Measurements from ENCODE around the gene TCF19. TPM values are rescaled to one million over a fixed set of nuclear protein-coding genes. Genes with fewer than 3 reads are reported as not detected.
"Not testable (repeated sequence)": the region's sequence is repeated elsewhere in the genome, so short reads cannot be mapped to it uniquely, and the experiment has no call there.

The TCF19 gene
- total and polyA plus RNA-seq, 12 donors = 1.6 to 7.3 (median 2.7) TPM

DNA sequence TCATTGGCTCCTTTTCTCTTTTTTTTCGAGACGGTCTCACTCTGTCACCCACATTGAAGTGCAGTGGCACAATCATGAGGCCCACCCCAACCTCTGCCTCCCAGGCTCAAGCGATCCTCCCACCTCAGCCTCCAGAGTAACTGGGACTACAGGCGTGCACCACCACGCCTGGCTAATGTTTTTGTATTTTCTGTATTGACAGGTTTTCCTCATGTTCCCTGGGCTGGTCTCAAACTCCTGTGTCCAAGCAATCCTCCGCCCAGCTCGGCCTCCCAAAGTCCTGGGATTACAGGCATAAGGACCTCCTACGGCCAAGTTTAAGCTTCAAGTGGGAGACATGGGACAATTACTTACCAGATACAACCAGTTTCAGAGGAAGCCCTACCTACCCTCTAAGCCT lies 21.5 kb downstream of the TCF19 start:
- H3K4me3 ChIP-seq = peak overlapping the region in 8 of 10 donors; percentile 27 to 59 (median 44)
- 94 to 97% methylated on average over 8 of the region's 8 CpGs for WGBS, 2 donors
- DNase-seq (no peak), ATAC-seq (no peak)
- TF ChIP-seq, protein P1, sequence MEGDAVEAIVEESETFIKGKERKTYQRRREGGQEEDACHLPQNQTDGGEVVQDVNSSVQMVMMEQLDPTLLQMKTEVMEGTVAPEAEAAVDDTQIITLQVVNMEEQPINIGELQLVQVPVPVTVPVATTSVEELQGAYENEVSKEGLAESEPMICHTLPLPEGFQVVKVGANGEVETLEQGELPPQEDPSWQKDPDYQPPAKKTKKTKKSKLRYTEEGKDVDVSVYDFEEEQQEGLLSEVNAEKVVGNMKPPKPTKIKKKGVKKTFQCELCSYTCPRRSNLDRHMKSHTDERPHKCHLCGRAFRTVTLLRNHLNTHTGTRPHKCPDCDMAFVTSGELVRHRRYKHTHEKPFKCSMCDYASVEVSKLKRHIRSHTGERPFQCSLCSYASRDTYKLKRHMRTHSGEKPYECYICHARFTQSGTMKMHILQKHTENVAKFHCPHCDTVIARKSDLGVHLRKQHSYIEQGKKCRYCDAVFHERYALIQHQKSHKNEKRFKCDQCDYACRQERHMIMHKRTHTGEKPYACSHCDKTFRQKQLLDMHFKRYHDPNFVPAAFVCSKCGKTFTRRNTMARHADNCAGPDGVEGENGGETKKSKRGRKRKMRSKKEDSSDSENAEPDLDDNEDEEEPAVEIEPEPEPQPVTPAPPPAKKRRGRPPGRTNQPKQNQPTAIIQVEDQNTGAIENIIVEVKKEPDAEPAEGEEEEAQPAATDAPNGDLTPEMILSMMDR (IDR thresholded peaks at IDR 0.05) = no peak
- no peaks in the 10 kb centered on the region for H3K27me3 ChIP-seq
- intact Hi-C loops (cut with DNase I) = loop anchor here in 1 of 10 donors (5.0 kb wide), 1 partner anchor 38 kb away; no protein-coding TSS in a partner anchor
- peaks cover 0 to 13% (median 0%) of the 10 kb centered on the region in 9 donors for H3K36me3 ChIP-seq
- peak overlapping the region in 6 of 10 donors; percentile 6 to 71 (median 50) for H3K27ac ChIP-seq
- no peaks in the 10 kb centered on the region for H3K9me3 ChIP-seq
- H3K4me1 ChIP-seq = peaks cover 0 to 51% (median 7%) of the 10 kb centered on the region in 9 donors

DNA sequence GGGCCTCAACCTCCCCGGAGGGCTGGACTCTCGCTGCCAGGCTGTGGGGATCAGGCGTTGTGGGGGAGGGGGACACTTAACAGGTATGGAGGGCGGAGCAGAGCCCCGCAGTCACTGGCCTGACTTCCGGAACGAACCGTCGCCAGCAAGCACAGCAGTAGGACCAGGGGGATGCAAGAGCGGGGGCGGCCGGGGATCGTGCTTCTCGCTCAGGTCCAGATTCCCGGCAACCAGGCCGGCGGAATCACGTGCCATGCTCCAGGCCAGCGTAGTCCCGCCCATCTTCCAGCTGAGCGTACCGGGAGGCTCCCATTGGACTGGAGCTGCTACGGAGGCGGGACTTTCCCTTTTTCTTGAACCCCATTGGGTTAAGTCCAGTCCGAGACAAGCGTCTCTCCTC lies 22.1 kb downstream of the TCF19 start:
- intact Hi-C loops (cut with DNase I) = no loop called here
- WGBS, 2 donors = 51 to 55% methylated on average over 26 of the region's 26 CpGs
- Histone ChIP-seq H3K36me3 (peaks cover 0 to 13% (median 0%) of the 10 kb centered on the region in 9 donors), H3K27ac (peak overlapping the region in 6 of 10 donors; percentile 6 to 71 (median 50)), H3K27me3 (no peaks in the 10 kb centered on the region), H3K4me1 (peaks cover 0 to 53% (median 7%) of the 10 kb centered on the region in 9 donors), H3K4me3 (peak overlapping the region in 9 of 10 donors; percentile 18 to 59 (median 42)), H3K9me3 (no peaks in the 10 kb centered on the region)
- DNase-seq (peak; percentile 80 to 91), ATAC-seq (peak; percentile 91 to 99 (median 98))
- TF ChIP-seq, protein P1 (IDR thresholded peaks at IDR 0.05) = no peak

DNA sequence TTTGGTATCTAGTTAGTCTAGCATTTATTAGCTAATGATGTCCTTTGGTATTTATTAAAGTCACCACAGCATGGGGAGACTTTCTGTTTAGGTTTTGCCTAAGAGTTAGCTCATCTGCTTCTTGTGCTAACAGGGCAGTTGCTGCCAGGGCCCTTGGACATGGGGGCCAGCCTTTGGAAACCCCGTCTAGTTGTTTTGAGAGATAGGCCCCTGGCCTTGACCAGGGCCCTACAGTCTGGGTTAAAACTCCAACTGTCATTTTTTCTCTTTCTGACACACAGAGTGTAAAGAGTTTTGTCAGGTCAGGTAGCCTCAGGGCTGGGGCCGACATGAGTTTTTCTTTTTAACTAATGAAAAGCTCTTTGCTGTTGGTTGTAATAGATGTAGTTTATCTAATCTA lies 24.9 kb downstream of the TCF19 start:
- H3K27me3 ChIP-seq; H3K9me3 ChIP-seq; H3K4me3 ChIP-seq; ATAC-seq; intact Hi-C loops (cut with DNase I); DNase-seq; H3K36me3 ChIP-seq; H3K27ac ChIP-seq: not testable (repeated sequence)
- peaks cover 0 to 51% (median 8%) of the 10 kb centered on the region in 9 donors for H3K4me1 ChIP-seq
- WGBS, 2 donors = 78 to 92% methylated on average over 2 of the region's 2 CpGs

DNA sequence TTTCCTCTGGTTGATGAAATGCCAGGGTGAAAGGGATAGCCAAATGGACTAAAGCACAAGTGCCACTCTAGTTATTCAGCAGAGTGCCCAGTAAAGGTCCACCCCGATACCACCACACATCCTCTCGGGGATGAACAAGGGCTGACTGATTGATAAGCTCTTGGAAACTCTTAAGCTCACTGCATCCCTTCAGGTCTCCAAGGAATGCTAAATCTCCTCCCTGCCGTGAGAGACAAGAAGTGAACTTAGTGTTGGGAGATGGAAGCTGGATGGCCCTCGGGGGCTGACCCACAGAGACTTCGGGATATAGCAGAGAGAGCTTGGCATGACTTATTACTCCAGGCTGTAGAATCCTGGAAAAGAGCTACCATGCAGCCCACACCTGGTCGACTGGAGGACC lies 25.5 kb downstream of the TCF19 start:
- peaks cover 0 to 46% (median 3%) of the 10 kb centered on the region in 9 donors for H3K4me1 ChIP-seq
- H3K27ac ChIP-seq; H3K4me3 ChIP-seq; H3K36me3 ChIP-seq; H3K9me3 ChIP-seq; ATAC-seq; intact Hi-C loops (cut with DNase I); H3K27me3 ChIP-seq; DNase-seq: not testable (repeated sequence)
- 71 to 78% methylated on average over 6 of the region's 6 CpGs for WGBS, 2 donors

DNA sequence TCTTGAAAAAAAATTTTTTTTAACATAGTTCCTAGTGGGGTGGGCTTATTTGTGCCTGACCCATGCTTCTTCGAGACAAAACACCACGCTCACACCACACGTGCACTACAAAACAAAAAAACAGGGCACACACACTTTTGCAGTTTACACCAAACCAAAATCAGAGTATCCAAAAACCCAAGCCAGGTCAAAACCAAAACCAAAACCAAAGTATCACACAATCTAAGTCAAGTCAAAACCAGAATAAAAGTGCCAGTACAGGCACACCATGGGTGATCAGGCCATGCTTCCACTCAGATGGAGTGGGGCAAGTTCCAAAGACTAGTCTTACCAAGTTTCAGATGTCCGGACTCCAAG lies 27.3 kb downstream of the TCF19 start:
- H3K4me3 ChIP-seq = peak overlapping the region; percentile 23 to 57 (median 39)
- 46 to 67% methylated on average over 4 of the region's 4 CpGs for WGBS, 2 donors
- peak in 3 of 8 donors; percentile 14 to 38 (median 19) for ATAC-seq
- not testable (repeated sequence) for H3K9me3 ChIP-seq, H3K27me3 ChIP-seq, DNase-seq, H3K36me3 ChIP-seq
- peaks cover 0 to 30% (median 2%) of the 10 kb centered on the region in 9 donors for H3K4me1 ChIP-seq
- intact Hi-C loops (cut with DNase I) = loop anchor here in 2 of 10 donors (2.0 kb wide), 2 partner anchors 43 to 47 kb away; partner anchors contain the start of gene PSORS1C2 (in 1 of the 2)
- peak overlapping the region; percentile 44 to 91 (median 82) for H3K27ac ChIP-seq
